Skeletal muscle tissue (tissue), 4 donors: Measurements from ENCODE around the gene CASP7. TPM values are rescaled to one million over a fixed set of nuclear protein-coding genes. Genes with fewer than 3 reads are reported as not detected.

Experiments
- H3K27ac ChIP-seq: one replicate; pipeline ENCODE4 v1.7.0; 2013; ENCODE audit warnings: mild to moderate bottlenecking, low read depth, low read length, inconsistent platforms
- H3K27me3 ChIP-seq, 3 donors: one replicate each; pipeline ENCODE4 v1.7.0; 2013; ENCODE audit warnings: low read length in 3 of 3; ENCODE audit not compliant: control insufficient read depth in 3 of 3, insufficient read depth in 3 of 3
- H3K36me3 ChIP-seq, 3 donors: one replicate each; pipeline ENCODE4 v1.7.0; 2013; ENCODE audit warnings: low read length in 3 of 3; ENCODE audit not compliant: control insufficient read depth in 3 of 3, insufficient read depth in 3 of 3
- H3K4me1 ChIP-seq, 3 donors: one replicate each; pipeline ENCODE4 v1.7.0; 2013; ENCODE audit warnings: low read length in 3 of 3, mild to moderate bottlenecking in 3 of 3; ENCODE audit not compliant: control insufficient read depth in 3 of 3, insufficient read depth in 3 of 3
- H3K4me3 ChIP-seq, 3 donors: one replicate each; pipeline ENCODE4 v1.7.0; 2013; ENCODE audit warnings: low read length in 3 of 3
- H3K9ac ChIP-seq, 3 donors: one replicate each; pipeline ENCODE4 v1.7.0; 2013; ENCODE audit warnings: low read length in 3 of 3, mild to moderate bottlenecking in 3 of 3, moderate library complexity in 2 of 3, low read depth in 1 of 3
- H3K9me3 ChIP-seq, 3 donors: one replicate each; pipeline ENCODE4 v1.7.0; 2013; ENCODE audit warnings: low read length in 3 of 3; ENCODE audit not compliant: control insufficient read depth in 3 of 3
- total RNA-seq: library from RNA; depleted of rRNA; stranded (reverse); fragments of >200 nt; gene quantifications from one replicate; pipeline ENCODE4 v1.2.3, GENCODE V29; 2014
- donor health status: Osteomylitis.

Gene CASP7
- total RNA-seq, 1 donor from 2014 or later: 13.6 TPM

GRCh38 chr10:113689057-113689456 lies 9.3 kb downstream of the CASP7 start:
- Histone ChIP-seq H3K4me1 (no peaks in the 10 kb centered on the region), H3K9me3 (peaks cover 3 to 14% (median 9%) of the 10 kb centered on the region in 3 donors), H3K36me3 (peaks cover 9 to 12% (median 12%) of the 10 kb centered on the region in 3 donors), H3K9ac (no peak overlapping the region), H3K27me3 (no peaks in the 10 kb centered on the region), H3K27ac (no peak overlapping the region), H3K4me3 (no peak overlapping the region)

GRCh38 chr10:113689574-113689973 lies 9.9 kb downstream of the CASP7 start:
- Histone ChIP-seq H3K27me3 (no peaks in the 10 kb centered on the region), H3K9ac (no peak overlapping the region), H3K9me3 (peaks cover 3 to 14% (median 10%) of the 10 kb centered on the region in 3 donors), H3K4me1 (no peaks in the 10 kb centered on the region), H3K36me3 (peaks cover 9 to 12% (median 12%) of the 10 kb centered on the region in 3 donors), H3K27ac (no peak overlapping the region), H3K4me3 (no peak overlapping the region)

GRCh38 chr10:113690749-113691148 lies 11.0 kb downstream of the CASP7 start:
- peaks cover 3 to 14% (median 10%) of the 10 kb centered on the region in 3 donors for H3K9me3 ChIP-seq
- peaks cover 9 to 12% (median 12%) of the 10 kb centered on the region in 3 donors for H3K36me3 ChIP-seq

GRCh38 chr10:113691381-113691780 lies 11.7 kb downstream of the CASP7 start:
- Histone ChIP-seq H3K27ac (no peak overlapping the region), H3K27me3 (no peaks in the 10 kb centered on the region), H3K9ac (no peak overlapping the region), H3K36me3 (peaks cover 9 to 12% (median 12%) of the 10 kb centered on the region in 3 donors), H3K4me3 (no peak overlapping the region), H3K4me1 (no peaks in the 10 kb centered on the region), H3K9me3 (peaks cover 3 to 14% (median 10%) of the 10 kb centered on the region in 3 donors)

More at GRCh38 chr10:113690749-113691148, 11.0 kb downstream of the CASP7 start:
- no peak overlapping the region for H3K4me3 ChIP-seq
- H3K9ac ChIP-seq: no peak overlapping the region
- H3K4me1 ChIP-seq: no peaks in the 10 kb centered on the region
- H3K27me3 ChIP-seq: no peaks in the 10 kb centered on the region
- H3K27ac ChIP-seq: no peak overlapping the region

GRCh38 chr10:113692271-113692670 lies 12.6 kb downstream of the CASP7 start:
- peaks cover 0 to 10% (median 10%) of the 10 kb centered on the region in 3 donors for H3K9me3 ChIP-seq
- H3K36me3 ChIP-seq: peaks cover 9 to 12% (median 12%) of the 10 kb centered on the region in 3 donors
- no peaks in the 10 kb centered on the region for H3K4me1 ChIP-seq
- no peak overlapping the region for H3K27ac ChIP-seq
- no peaks in the 10 kb centered on the region for H3K27me3 ChIP-seq
- no peak overlapping the region for H3K9ac ChIP-seq
- H3K4me3 ChIP-seq: no peak overlapping the region

GRCh38 chr10:113693348-113693747 lies 13.6 kb downstream of the CASP7 start:
- no peaks in the 10 kb centered on the region for H3K27me3 ChIP-seq
- H3K27ac ChIP-seq: no peak overlapping the region
- peaks cover 0 to 10% (median 10%) of the 10 kb centered on the region in 3 donors for H3K9me3 ChIP-seq
- no peak overlapping the region for H3K4me3 ChIP-seq
- H3K4me1 ChIP-seq: no peaks in the 10 kb centered on the region
- H3K36me3 ChIP-seq: peaks cover 16 to 22% (median 22%) of the 10 kb centered on the region in 3 donors
- H3K9ac ChIP-seq: no peak overlapping the region

GRCh38 chr10:113695691-113696090 lies 16.0 kb downstream of the CASP7 start:
- Histone ChIP-seq H3K4me3 (no peak overlapping the region), H3K36me3 (peaks cover 24 to 38% (median 25%) of the 10 kb centered on the region in 3 donors), H3K9me3 (peaks cover 0 to 10% (median 10%) of the 10 kb centered on the region in 3 donors), H3K27ac (no peak overlapping the region), H3K4me1 (no peaks in the 10 kb centered on the region), H3K27me3 (no peaks in the 10 kb centered on the region), H3K9ac (no peak overlapping the region)

- H3K27ac ChIP-seq: no peak overlapping the region
- no peaks in the 10 kb centered on the region for H3K27me3 ChIP-seq
- H3K36me3 ChIP-seq: peaks cover 16 to 30% (median 19%) of the 10 kb centered on the region in 3 donors
- H3K4me3 ChIP-seq: no peak overlapping the region
- H3K9ac ChIP-seq: no peak overlapping the region
- peaks cover 0 to 7% (median 5%) of the 10 kb centered on the region in 3 donors for H3K9me3 ChIP-seq
- H3K4me1 ChIP-seq: no peaks in the 10 kb centered on the region
Measured at GRCh38 chr10:113697595-113697994, 17.9 kb downstream of the CASP7 start.

- H3K9ac ChIP-seq: no peak overlapping the region
- H3K4me3 ChIP-seq: no peak overlapping the region
- H3K9me3 ChIP-seq: no peaks in the 10 kb centered on the region
- peaks cover 0 to 8% (median 5%) of the 10 kb centered on the region in 3 donors for H3K4me1 ChIP-seq
- H3K36me3 ChIP-seq: peaks cover 0 to 11% (median 5%) of the 10 kb centered on the region in 3 donors
- H3K27me3 ChIP-seq: no peaks in the 10 kb centered on the region
- H3K27ac ChIP-seq: no peak overlapping the region
Measured at GRCh38 chr10:113704637-113705343, 25.1 kb downstream of the CASP7 start.

GRCh38 chr10:113705344-113705652 lies 25.6 kb downstream of the CASP7 start:
- Histone ChIP-seq H3K4me1 (peaks cover 0 to 8% (median 5%) of the 10 kb centered on the region in 3 donors), H3K27ac (no peak overlapping the region), H3K9me3 (no peaks in the 10 kb centered on the region), H3K9ac (no peak overlapping the region), H3K4me3 (no peak overlapping the region), H3K36me3 (peaks cover 0 to 9% (median 4%) of the 10 kb centered on the region in 3 donors), H3K27me3 (no peaks in the 10 kb centered on the region)
